Stimulated activated CD4-positive, alpha-beta T cell treated with anti-CD3 and anti-CD28 coated beads, Interleukin-15, amount 100 ng/mL, for 48 hours (primary cell): ENCODE results near the gene ANKRD33.
A peak's percentile ranks its signal among the peaks of the same experiment; 100 is the strongest.

Source experiments
- DNase-seq, 2 donors: peaks; one replicate each; pipeline ENCODE4 v3.0.0-alpha.2; 2020; ENCODE audit warnings: low read depth in 2 of 2

Gene ANKRD33

DNA sequence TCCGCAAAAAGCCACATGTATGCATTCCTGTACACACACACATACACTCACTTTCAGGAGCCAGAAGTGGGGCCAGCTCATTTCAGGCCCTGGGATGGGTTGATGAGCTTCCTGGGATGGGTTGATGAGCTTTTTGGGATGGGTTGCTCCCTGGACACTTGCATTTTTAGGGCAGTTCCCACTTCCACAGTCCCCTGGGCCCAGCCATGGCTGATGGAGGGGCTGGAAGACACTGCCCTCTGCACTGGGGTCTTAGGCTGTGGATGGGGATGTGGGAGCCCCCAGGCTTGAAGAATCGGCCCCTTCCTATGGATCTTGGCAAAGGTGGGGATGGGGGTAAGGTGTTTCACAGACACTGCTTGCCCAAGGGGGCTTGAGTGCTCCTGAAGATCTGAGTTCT lies 32.1 kb downstream of the ANKRD33 start:
- DNase-seq = no peak

DNA sequence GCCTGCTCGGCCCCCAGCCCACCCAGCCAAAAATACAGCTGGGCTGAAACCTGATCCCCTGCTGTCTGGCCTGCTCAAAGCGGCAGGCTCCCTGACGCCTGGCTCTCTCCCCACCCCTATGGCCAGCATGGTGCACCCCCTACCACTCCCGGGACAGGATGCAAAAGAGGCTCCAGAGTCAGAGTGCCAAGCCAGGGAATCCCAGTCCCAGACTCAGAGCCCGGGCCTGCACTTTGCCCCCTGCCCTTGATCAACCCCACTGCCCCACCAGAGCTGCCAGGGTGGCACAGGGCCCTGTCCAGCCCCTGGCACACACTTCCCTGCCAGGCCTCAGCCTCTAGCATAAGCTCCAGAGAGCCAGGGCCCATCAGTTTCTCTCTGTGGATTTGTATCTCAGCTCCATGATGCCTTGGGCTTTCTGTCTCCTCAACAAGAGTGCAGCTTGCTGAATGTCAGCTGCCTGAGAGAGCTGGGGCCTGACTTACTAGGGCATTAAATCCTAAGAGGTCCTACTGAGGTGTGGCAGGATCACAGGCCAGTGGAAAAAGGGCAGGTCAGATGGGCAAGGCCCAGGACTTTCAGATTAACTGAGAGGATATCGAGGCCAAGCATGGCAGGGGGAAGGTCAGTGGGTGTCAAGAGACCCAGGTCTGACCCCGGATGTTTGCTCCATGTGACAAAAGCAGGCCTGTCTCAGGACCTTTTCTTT lies 33.3 kb downstream of the ANKRD33 start:
- DNase-seq = no peak

DNA sequence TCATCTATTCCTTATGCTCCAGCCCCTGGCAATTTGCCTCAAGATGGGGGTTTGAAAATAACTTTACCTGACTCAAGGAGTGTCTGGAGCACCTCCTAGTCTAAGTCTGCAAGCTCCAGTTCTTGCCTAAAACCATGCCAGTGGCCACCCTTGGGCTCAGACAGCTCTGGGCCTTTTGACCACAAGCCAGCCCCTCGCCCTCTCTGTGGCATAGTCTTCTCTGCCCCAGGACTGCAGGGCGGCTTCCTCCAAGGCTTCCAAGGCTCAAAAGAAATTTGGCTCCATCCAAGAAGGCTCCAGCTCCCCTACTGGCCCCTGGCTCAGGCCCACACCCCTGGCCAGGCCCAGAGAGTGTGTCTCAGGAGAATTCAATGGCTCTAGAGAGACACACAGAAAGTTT lies 34.2 kb downstream of the ANKRD33 start:
- no peak for DNase-seq

GRCh38 chr12:51922762-51923505 lies 35.0 kb downstream of the ANKRD33 start:
- DNase-seq = no peak

GRCh38 chr12:51923506-51924365 lies 35.8 kb downstream of the ANKRD33 start:
- DNase-seq = peak; percentile 9 to 41

DNA sequence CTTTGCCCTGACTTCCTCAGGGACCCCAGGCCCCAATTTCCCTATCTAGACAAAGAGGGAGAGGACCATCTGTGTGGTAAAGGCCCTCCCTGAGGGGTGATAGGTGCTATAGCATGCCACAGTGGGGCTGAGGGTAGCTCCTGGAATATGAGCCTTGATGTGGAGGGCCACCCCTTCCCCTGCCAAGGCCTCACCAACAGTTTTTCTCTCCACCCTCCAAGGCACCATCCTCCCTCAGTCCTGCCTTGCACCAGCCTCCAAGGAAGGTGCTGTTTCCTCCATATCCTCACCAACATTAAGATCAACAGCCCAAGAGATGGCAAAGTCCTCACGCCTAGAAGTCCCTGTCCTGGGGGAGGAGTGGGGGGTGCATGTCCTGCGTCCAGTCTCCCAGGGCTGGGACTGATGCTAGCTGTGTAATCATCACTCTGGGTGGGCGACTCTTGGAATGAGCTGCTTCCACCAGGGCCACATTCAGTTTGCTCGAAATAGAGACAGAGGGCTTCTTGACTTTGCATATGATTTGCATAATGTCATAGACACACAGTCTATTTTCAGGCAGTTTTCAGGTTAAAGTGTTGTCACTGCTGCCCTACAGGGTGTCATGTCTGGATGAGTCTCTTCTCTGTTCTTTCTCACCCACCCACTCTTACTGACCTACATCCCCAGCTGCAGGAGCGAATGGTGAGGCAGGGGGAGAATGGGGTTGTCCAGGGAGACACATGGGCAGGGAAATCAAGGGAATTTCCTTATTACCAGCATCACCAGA lies 36.8 kb downstream of the ANKRD33 start:
- no peak for DNase-seq

DNA sequence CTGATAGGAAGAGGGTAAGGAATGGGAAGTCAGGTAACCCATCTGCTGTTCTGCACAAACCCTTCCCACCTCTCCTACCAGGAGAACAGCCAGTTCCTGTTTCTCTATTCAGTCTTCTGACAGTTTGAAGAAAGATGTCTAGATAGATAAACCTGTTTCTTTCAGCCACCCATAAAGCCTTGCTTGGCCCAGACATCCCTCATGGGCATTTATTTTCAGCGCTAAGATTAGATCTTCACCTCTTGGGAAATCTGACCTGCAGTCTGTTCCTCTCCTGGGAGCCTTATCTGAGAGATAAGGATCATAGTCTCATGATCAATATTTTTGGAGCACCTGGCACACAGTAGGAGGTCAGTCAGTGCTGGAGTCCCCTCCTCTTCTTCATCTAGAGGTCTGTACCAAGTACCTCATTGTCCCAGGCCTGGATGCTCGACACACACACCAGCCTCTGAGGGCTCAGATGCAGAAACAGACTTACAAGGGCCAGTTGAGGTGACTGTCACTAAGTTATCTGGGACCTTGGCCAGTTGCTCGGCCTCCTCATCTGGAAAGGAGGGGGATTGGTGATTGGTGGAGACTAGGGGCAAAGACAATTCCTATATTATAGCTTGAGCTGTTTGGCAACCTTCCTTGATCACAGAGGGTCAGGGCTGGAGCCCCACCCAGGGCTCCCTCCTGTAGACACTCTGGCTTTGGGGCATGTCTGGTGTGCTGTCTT lies 37.6 kb downstream of the ANKRD33 start:
- DNase-seq = no peak

GRCh38 chr12:51926064-51926632 lies 38.2 kb downstream of the ANKRD33 start:
- no peak for DNase-seq

DNA sequence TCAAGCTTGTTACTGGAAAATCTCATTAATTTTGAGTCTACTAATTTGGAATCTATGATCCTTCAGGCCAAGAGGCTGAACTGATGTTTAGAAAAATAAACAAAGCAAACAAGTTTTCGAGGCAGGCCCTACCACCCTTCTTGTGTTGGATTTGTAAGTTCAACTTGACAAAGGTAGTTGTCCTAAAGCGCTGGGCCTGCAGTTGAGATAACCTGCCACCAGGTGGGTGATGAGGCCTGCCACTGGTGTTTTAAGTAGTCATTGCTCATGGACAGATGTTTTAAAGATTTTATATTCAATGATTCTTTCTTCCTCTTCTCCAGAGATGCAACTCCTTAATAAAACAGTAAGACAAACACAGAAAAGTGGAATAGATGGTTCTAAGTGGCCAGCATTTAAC lies 38.8 kb downstream of the ANKRD33 start:
- peak; percentile 33 to 54 for DNase-seq

DNA sequence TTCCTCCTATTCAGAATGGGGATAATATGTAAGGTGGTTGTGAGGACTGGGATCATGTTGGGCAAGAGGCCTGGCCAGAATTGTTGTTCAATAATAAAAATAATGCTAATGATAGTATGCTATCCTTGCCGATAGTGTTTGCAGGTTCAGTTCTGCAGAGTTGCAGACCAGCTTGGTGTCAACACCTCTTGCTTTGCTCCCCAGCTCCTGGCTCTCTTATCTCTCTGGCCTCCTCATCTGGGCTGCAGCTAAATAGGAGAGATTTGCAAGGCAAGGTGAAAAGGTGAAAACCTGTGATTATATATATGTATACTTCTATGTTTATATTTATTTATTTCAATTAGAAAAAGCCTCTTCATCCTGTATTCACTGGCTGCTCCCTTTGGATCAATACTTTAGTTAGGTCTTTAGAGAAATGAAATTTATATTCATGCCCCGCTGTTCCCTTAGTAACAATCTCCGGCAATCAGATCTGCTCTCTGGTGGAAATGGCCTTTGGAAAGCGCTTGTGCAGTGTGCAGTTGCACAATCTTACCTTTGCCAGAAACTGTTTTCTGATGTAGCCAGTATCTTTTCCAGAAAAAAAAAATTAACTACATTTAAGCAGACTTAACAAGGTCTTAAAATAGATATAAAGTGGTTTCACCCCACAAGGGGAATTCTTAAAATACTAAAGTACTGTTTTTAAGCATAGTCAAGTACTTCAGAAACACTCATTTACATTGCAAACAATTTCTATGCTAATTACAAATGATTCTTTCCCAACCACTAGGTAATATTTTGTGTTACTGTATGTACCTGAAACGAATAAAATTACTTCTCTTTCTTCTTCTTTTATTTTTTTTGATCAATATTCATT lies 44.5 kb downstream of the ANKRD33 start:
- DNase-seq = no peak

- no peak for DNase-seq
These were observed 46.2 kb downstream of the ANKRD33 start for GRCh38 chr12:51934080-51934479.

- no peak for DNase-seq
These were observed 50.0 kb downstream of the ANKRD33 start for GRCh38 chr12:51937926-51938325.

DNA sequence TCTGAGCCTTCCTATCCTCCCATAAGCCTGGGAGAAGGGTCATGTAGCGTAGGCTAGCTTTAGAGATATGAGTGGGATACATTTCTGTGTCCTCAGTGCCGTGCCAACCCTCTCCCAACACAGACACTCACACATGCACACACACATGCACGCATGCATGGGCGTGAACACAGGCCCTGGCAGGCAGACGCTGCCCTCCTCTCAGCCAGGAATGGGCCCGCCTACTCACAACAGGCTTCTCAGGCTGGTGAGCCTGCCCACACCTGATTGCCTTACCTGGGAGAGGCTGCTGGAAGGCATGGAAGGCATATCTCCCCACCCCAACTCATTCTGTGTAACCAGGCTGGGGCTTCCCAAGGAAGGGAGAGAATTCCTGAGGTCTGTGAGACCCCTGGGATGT lies 50.8 kb downstream of the ANKRD33 start:
- DNase-seq = no peak

DNA sequence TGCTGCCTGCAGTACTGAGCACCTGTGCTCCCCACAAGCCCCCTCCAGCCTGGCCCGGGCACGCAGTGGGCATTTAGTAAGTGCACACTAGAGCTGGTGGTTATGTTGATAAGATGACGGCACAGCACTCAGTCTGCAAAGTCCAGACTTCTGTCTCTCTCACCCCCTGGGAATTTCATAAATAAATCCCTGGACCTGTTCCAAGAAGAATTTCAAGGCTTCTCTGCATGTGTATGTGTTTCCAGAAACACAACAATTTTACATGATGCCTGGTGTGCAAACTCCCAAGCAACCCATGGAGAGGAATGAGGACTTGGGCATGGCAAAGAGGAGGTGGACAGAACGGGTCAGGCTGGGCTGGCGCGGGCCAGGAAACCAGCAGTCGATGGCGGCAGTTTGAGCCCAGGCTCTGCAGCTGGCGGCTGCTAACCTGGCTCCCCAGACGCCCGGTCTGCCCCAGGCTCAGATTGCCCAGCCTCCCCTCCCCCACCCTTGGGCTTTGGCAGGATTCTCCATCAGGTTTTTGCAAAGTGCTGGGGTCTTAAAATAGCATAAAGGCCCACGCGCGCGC lies 53.2 kb downstream of the ANKRD33 start:
- DNase-seq = no peak
